HT-29 (cell line): ENCODE results near the gene CLDN5. TPM values are rescaled to one million over a fixed set of nuclear protein-coding genes. Genes with fewer than 3 reads are reported as not detected.

Experiments
- DNase-seq: peaks from one replicate; pipeline ENCODE4 v3.0.0-alpha.2; 2015; ENCODE audit warnings: low spot score
- total RNA-seq: library from RNA; depleted of rRNA; stranded (reverse); fragments of >200 nt; shearing (Covaris generic); gene quantifications from 2 replicates; pipeline ENCODE4 v1.2.3, GENCODE V29; 2014; rRNA removed

CLDN5 gene
- total RNA-seq, 1 experiment from 2014 or later: not detected

DNA sequence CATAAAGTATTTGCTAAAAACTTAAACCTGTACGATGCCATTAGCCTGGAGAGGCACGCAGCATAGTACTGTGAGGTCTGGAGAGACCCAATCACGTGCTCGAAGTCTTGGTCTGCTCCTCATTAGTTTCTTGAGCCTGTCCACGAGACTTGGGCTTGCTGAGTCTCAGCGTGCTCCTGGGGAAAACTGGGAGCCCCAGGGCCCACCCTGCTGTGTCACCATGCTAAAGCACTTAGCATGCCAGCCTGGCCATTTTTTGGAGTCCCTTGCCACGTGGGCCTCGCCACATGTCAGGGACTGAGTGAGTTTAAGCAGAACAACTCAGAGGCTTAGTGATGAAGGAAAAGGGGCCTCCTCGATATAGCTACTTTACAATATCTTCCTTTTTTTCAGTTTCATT, 41.9 kb downstream of the CLDN5 start:
- DNase-seq: no peak

GRCh38 chr22:19480789-19481188, 43.4 kb downstream of the CLDN5 start:
- no peak for DNase-seq

- peak; percentile 16 for DNase-seq
Observed at GRCh38 chr22:19480173-19480568, 44.0 kb downstream of the CLDN5 start.

DNA sequence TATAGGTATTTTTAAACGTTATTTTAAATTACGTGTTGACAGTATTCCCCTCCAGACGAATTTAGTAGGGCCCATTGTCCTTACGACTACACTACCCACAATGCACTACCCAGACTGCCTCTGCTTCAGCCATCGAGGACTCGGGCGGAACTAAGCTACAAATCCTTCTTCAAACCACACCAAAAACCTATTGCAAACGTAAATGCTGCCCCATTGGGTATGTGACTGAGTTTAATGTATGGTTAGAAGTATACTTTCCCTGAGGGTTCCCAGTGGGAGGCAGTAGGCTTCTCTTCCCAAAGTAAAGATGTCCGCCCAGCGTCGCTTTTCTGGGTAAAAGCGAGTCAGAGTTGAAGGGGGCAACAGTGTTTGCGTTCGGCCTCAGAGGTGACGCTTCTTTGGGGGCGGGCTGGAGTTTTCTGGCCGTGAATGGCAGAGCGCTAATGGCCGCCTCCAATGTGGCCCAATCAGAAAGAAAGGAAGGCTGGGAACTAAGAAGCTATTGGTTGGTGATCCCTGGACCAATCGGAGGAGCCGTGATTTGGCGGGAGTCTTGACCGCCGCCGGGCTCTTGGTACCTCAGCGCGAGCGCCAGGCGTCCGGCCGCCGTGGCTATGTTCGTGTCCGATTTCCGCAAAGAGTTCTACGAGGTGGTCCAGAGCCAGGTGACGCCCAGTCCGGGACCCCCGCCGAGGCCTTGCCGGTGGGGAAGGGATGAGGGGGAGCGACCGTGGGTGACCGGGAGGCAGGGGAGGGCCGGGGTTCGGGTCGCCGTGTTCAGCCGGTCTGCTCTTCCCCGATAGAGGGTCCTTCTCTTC, 44.6 kb downstream of the CLDN5 start, which contains the start of gene CDC45:
Gene CDC45 (plus strand): TSS at position 566 of the 818 bp plus-strand sequence. CDS start 49 bp downstream, at position 615.
- DNase-seq: peak; percentile 99

DNA sequence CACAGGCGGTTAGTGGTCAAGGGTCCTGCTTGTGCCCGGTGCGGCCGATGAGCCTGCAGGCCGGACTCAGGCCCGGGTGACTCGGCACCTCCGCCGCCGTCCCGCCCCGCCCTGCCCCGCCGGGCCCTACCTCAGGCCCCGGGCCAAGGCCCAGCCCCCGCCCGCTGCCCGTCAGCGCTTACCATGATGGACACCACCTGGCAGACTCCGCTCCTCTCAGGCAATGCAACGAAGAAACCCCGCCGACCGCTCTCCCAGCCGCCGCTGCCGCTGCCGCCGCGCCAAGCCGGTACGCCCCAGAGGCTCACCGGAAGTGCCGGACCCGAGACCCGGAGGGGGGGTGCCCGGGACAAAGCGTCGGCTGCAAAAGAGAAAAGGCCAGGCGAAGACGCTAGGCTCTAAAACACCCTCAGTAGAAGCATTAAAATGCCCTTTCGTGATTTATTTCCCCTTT, 45.3 kb downstream of the CLDN5 start, which contains the start of gene UFD1:
Gene UFD1 (minus strand): TSS at position 293 of the 454 bp plus-strand sequence. CDS start 108 bp downstream, at position 185.
- no peak for DNase-seq

DNA sequence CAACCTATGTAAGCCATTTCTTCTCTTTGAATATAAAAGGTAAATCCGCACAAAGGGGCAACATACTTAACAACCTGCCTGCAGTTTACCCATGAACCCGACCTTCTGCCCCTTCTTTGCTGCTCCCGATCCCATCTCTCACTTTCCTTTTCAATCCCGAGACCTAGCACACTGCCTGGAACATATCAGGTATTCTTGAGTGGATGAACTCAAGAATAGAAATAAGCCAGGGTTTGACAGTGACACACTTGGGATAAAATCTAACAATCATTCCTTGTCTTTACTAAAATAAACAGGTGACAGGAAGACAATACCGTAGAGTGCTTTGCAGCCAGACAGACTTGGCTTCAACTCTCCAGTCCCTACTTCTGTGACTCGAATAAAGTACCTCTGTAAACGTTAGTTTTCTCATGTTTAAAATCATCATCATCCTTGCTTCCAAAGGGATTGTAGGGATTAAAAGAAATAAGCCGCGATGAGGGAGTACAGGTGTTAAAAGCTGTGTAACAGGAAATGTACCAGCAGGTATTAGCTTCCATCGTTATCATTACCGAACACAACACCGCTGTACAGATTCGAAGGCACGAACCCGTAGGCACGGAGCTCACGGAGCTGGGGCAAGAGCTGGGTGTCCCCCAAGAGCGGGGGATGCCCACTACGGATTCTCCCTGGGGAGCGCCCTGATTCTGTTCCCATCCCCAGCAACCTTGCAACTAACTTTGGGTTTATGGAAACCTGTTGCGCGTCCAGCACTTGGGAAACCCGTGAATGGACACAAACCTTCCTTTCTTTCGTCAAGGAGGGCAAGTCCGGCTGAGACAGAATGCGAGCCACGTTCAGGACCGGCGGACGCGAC, 45.9 kb downstream of the CLDN5 start:
- DNase-seq: peak; percentile 51

- DNase-seq: peak; percentile 7
Observed at GRCh38 chr22:19477321-19478044, 46.7 kb downstream of the CLDN5 start.

DNA sequence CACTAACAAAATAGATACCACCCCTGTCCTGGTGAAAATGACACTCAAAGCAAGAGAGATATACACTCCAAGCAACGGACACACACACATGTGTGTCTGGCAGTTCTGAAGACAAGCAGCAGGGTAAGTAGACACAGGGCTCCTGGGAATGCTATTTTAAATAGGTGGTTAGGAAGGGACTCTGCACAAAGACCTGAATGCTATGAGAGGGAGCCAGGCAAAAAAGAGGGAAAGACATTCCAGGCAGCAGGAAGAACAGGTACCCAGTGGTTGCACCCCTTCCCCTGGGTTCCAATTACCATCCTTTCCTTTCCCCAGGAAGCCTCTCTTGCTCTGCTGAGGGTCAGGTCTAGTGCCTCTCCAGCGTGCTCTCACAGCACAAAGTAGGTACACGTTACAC, 48.2 kb downstream of the CLDN5 start:
- DNase-seq: no peak

GRCh38 chr22:19473578-19473977, 50.6 kb downstream of the CLDN5 start:
- peak; percentile 6 for DNase-seq

Other genes starting within 250 kb of the CLDN5 start
- 0.18 and 0.47 TPM in 2 replicates for gene CLTCL1, start 232.7 kb downstream of the CLDN5 start, total RNA-seq
- 61.2 and 65.1 TPM in 2 replicates for gene HIRA, start 92.7 kb downstream of the CLDN5 start, total RNA-seq
- gene MRPL40, start 91.9 kb downstream of the CLDN5 start, total RNA-seq: 67.8 and 70.6 TPM in 2 replicates
- 43.6 and 58.4 TPM in 2 replicates for gene C22orf39, start 76.7 kb downstream of the CLDN5 start, total RNA-seq
- 146 and 147 TPM in 2 replicates for gene UFD1, start 45.2 kb downstream of the CLDN5 start, total RNA-seq
- 71.3 and 86.5 TPM in 2 replicates for gene CDC45, start 44.5 kb downstream of the CLDN5 start, total RNA-seq
- 0.42 TPM in 1 of 2 replicates, not detected in the other for gene SEPTIN5, start 190.1 kb upstream of the CLDN5 start, total RNA-seq
- gene GP1BB, start 199.1 kb upstream of the CLDN5 start, total RNA-seq: not detected in 2 replicates
- gene TBX1, start 236.4 kb upstream of the CLDN5 start, total RNA-seq: not detected in 2 replicates